Fibroblast of lung (primary cell): ENCODE results near the gene HOXB13. TPM values are rescaled to one million over a fixed set of nuclear protein-coding genes. Genes with fewer than 3 reads are reported as not detected.

Experiments
- DNase-seq, 2 donors: peaks; one replicate each; pipeline versions ENCODE4 v3.0.0 to v3.0.0-alpha.2; 2010; ENCODE audit warnings: low read depth in 2 of 2
- H2AFZ ChIP-seq: 2 replicates; pipeline ENCODE4 v1.5.1; 2012; ENCODE audit warnings: low read length, control low read depth, inconsistent platforms
- H3K27ac ChIP-seq: 2 replicates; pipeline ENCODE4 v1.5.1; 2011; ENCODE audit warnings: low read length, control low read depth; ENCODE audit not compliant: insufficient read depth
- H3K27me3 ChIP-seq: 2 replicates; pipeline ENCODE4 v1.5.1; 2011; ENCODE audit warnings: mild to moderate bottlenecking, low read length; ENCODE audit not compliant: control insufficient read depth, insufficient read depth
- H3K36me3 ChIP-seq: 2 replicates; pipeline ENCODE4 v1.5.1; 2011; ENCODE audit warnings: low read length; ENCODE audit not compliant: control insufficient read depth, insufficient read depth
- H3K4me1 ChIP-seq: 2 replicates; pipeline ENCODE4 v1.5.1; 2011; ENCODE audit warnings: low read length; ENCODE audit not compliant: control insufficient read depth, insufficient read depth; ENCODE audit errors: extremely low read depth
- H3K4me2 ChIP-seq: 2 replicates; pipeline ENCODE4 v1.5.1; 2011; ENCODE audit warnings: low read length, control low read depth; ENCODE audit not compliant: insufficient read depth; ENCODE audit errors: extremely low read depth
- H3K4me3 ChIP-seq, 4 experiments: fragments of 200-600 bp in 1 of 4; sonication (generic) in 1 of 4; replicated peaks in 1 of 4; 2 replicates each; pipeline ENCODE4 v1.5.1; 2011 to 2016; ENCODE audit warnings: low read length in 4 of 4, low read depth in 3 of 4, mild to moderate bottlenecking in 3 of 4, control low read depth in 2 of 4, inconsistent platforms in 1 of 4, mixed read lengths in 1 of 4; ENCODE audit not compliant: insufficient read depth in 1 of 4; ENCODE audit errors: control extremely low read depth in 1 of 4
- H3K79me2 ChIP-seq: 2 replicates; pipeline ENCODE4 v1.5.1; 2012; ENCODE audit warnings: mild to moderate bottlenecking, low read length, inconsistent platforms; ENCODE audit not compliant: control insufficient read depth, insufficient read depth
- H3K9ac ChIP-seq: 2 replicates; pipeline ENCODE4 v1.5.1; 2011; ENCODE audit warnings: mild to moderate bottlenecking, low read length, control low read depth; ENCODE audit not compliant: insufficient read depth
- H3K9me3 ChIP-seq: 2 replicates; pipeline ENCODE4 v1.5.1; 2012; ENCODE audit warnings: low read depth, low read length; ENCODE audit not compliant: control insufficient read depth, insufficient read depth
- H4K20me1 ChIP-seq: 2 replicates; pipeline ENCODE4 v1.5.1; 2011; ENCODE audit warnings: low read length; ENCODE audit not compliant: control insufficient read depth, insufficient read depth; ENCODE audit errors: extremely low read depth
- CTCF ChIP-seq, 2 donors: IDR thresholded peaks in 1 of 2; conservative IDR thresholded peaks in 1 of 2; 1 replicate in 1 of 2; 2 replicates in 1 of 2; pipeline ENCODE4 v1.5.1; 2011 to 2012; ENCODE audit warnings: low read length in 2 of 2, control low read depth in 1 of 2, inconsistent platforms in 1 of 2, low read depth in 1 of 2, mild to moderate bottlenecking in 1 of 2
- EZH2 ChIP-seq: IDR thresholded peaks from 2 replicates; pipeline ENCODE4 v1.5.1; 2012; ENCODE audit warnings: low read length, control low read depth, mild to moderate bottlenecking; ENCODE audit errors: missing control alignments
- polyA plus RNA-seq, 2 donors: library from polyadenylated mRNA; depleted of rRNA in 1 of 2; stranded (reverse) in 1 of 2; unstranded in 1 of 2; fragments of >200 nt; gene quantifications; 2 replicates each; pipeline ENCODE4 v1.2.1, GENCODE V29; 2011 to 2012; ENCODE audit warnings: missing spikeins in 1 of 2
- total RNA-seq: library from RNA; depleted of rRNA; stranded (reverse); fragments of >200 nt; gene quantifications from 2 replicates; pipeline ENCODE4 v1.2.1, GENCODE V29; 2014

Gene HOXB13
- total and polyA plus RNA-seq, 2 donors (not counting 1 experiment from before 2014, with no cell fraction given) = not detected

DNA sequence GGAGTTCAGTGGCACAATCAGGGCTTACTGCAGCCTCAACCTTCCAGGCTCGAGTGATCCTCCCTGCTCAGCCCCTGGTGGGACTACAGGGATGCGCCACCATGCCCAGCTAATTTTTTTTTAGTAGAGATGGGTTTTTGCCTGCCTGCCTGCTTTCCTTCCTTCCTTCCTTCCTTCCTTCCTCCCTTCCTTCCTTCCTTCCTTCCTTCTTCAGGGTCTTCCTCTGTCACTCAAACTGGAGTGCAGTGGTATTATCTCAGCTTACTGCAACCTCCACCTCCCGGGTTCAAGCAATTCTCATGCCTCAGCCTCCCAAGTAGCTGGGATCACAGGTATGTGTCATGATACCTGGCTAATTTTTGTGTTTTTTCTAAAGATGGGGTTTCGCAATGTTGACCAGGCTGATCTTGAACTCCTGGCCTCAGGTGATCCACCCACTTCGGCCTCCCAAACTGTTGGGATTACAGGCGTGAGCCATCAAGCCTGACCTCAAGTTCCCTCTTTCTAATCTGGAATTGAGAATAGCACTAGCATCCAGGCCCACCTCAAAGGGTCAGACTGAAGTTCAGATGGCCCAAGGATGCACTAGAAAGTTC is 51.5 kb downstream of the HOXB13 start:
- Histone ChIP-seq H3K4me1 (no peaks in the 10 kb centered on the region), H3K27ac (no peak overlapping the region), H4K20me1 (no peaks in the 10 kb centered on the region), H3K9ac (no peak overlapping the region), H3K27me3 (peaks cover 6% of the 10 kb centered on the region), H3K9me3 (no peaks in the 10 kb centered on the region), H3K36me3 (no peaks in the 10 kb centered on the region), H2AFZ (no peak overlapping the region), H3K79me2 (no peaks in the 10 kb centered on the region), H3K4me2 (no peak overlapping the region), H3K4me3 (no peak overlapping the region)
- TF ChIP-seq EZH2 (no peak), CTCF (conservative IDR thresholded peaks at IDR 0.05 in 1 of 2, IDR thresholded peaks at IDR 0.05 in 1 of 2; ENCODE audit: low read depth in 1 of 2, low read length in 2 of 2) (no peak)
- no peak for DNase-seq

Other genes starting within 250 kb of the HOXB13 start
- gene HOXB1, start 197.7 kb downstream of the HOXB13 start, total RNA-seq = not detected in 2 replicates
- not detected in 2 replicates for gene HOXB1, start 197.7 kb downstream of the HOXB13 start, polyA plus RNA-seq
- gene HOXB2, start 183.6 kb downstream of the HOXB13 start, total RNA-seq = 9.2 and 12.2 TPM in 2 replicates
- 12.3 and 15.9 TPM in 2 replicates for gene HOXB2, start 183.6 kb downstream of the HOXB13 start, polyA plus RNA-seq
- 6.2 and 8.9 TPM in 2 replicates for gene HOXB4, start 150.4 kb downstream of the HOXB13 start, total RNA-seq
- 3.4 and 3.8 TPM in 2 replicates for gene HOXB4, start 150.4 kb downstream of the HOXB13 start, polyA plus RNA-seq
- gene HOXB3, start 138.5 kb downstream of the HOXB13 start, total RNA-seq = 15.7 and 28.6 TPM in 2 replicates
- gene HOXB3, start 138.5 kb downstream of the HOXB13 start, polyA plus RNA-seq = 15.7 and 19.5 TPM in 2 replicates
- 1.0 and 2.1 TPM in 2 replicates for gene HOXB5, start 135.0 kb downstream of the HOXB13 start, total RNA-seq
- 9.4 and 17.2 TPM in 2 replicates for gene HOXB5, start 135.0 kb downstream of the HOXB13 start, polyA plus RNA-seq
- 10.5 and 16.2 TPM in 2 replicates for gene HOXB6, start 123.8 kb downstream of the HOXB13 start, total RNA-seq
- gene HOXB6, start 123.8 kb downstream of the HOXB13 start, polyA plus RNA-seq = 28.9 and 42.1 TPM in 2 replicates
- 6.4 and 7.4 TPM in 2 replicates for gene HOXB7, start 117.7 kb downstream of the HOXB13 start, total RNA-seq
- 11.8 and 12.7 TPM in 2 replicates for gene HOXB7, start 117.7 kb downstream of the HOXB13 start, polyA plus RNA-seq
- 0.33 and 0.51 TPM in 2 replicates for gene HOXB8, start 113.5 kb downstream of the HOXB13 start, total RNA-seq
- gene HOXB8, start 113.5 kb downstream of the HOXB13 start, polyA plus RNA-seq = 1.4 and 2.0 TPM in 2 replicates
- not detected in 2 replicates for gene HOXB9, start 102.4 kb downstream of the HOXB13 start, total RNA-seq
- gene HOXB9, start 102.4 kb downstream of the HOXB13 start, polyA plus RNA-seq = 0.06 TPM in 1 of 2 replicates, not detected in the other
- gene PRAC1, start 6.2 kb downstream of the HOXB13 start, total RNA-seq = not detected in 2 replicates
- gene PRAC1, start 6.2 kb downstream of the HOXB13 start, polyA plus RNA-seq = not detected in 2 replicates
- gene PRAC2, start 5.6 kb downstream of the HOXB13 start, total RNA-seq = not detected in 2 replicates
- gene PRAC2, start 5.6 kb downstream of the HOXB13 start, polyA plus RNA-seq = not detected in 2 replicates
- gene TTLL6, start 88.5 kb upstream of the HOXB13 start, total RNA-seq = under 0.01 and 0.17 TPM in 2 replicates
- gene TTLL6, start 88.5 kb upstream of the HOXB13 start, polyA plus RNA-seq = not detected in 2 replicates
- gene CALCOCO2, start 102.3 kb upstream of the HOXB13 start, total RNA-seq = 50.1 and 65.1 TPM in 2 replicates
- 85.2 and 164 TPM in 2 replicates for gene CALCOCO2, start 102.3 kb upstream of the HOXB13 start, polyA plus RNA-seq
- 19.0 and 24.8 TPM in 2 replicates for gene ATP5MC1, start 164.0 kb upstream of the HOXB13 start, total RNA-seq
- 219 and 309 TPM in 2 replicates for gene ATP5MC1, start 164.0 kb upstream of the HOXB13 start, polyA plus RNA-seq
- gene UBE2Z, start 179.7 kb upstream of the HOXB13 start, total RNA-seq = 46.7 and 55.2 TPM in 2 replicates
- gene UBE2Z, start 179.7 kb upstream of the HOXB13 start, polyA plus RNA-seq = 141 and 152 TPM in 2 replicates
- 84.2 and 85.5 TPM in 2 replicates for gene SNF8, start 216.1 kb upstream of the HOXB13 start, total RNA-seq
- gene SNF8, start 216.1 kb upstream of the HOXB13 start, polyA plus RNA-seq = 109 and 139 TPM in 2 replicates
- gene GIP, start 239.8 kb upstream of the HOXB13 start, total RNA-seq = not detected in 2 replicates
- gene GIP, start 239.8 kb upstream of the HOXB13 start, polyA plus RNA-seq = 0.12 TPM in 1 of 2 replicates, not detected in the other